GM23338 (cell line): Measurements from ENCODE around the gene RAET1G.
A peak's percentile ranks its signal among the peaks of the same experiment; 100 is the strongest.

Source experiments
- CTCF ChIP-seq, 2 experiments: fragments of 200-600 bp in 1 of 2; sonication (generic) in 1 of 2; conservative IDR thresholded peaks; 2 replicates each; pipeline versions ENCODE4 v1.5.1 to v1.6.1; 2016 to 2017; ENCODE audit warnings: antibody characterized with exemption in 2 of 2, low read depth in 2 of 2, mild to moderate bottlenecking in 2 of 2, moderate library complexity in 1 of 2
- EZH2 ChIP-seq: fragments of 200-600 bp; sonication (generic); IDR thresholded peaks from one replicate; pipeline ENCODE4 v1.8.0; 2017; ENCODE audit warnings: antibody characterized with exemption, mild to moderate bottlenecking, low read depth; ENCODE audit not compliant: unreplicated experiment

DNA sequence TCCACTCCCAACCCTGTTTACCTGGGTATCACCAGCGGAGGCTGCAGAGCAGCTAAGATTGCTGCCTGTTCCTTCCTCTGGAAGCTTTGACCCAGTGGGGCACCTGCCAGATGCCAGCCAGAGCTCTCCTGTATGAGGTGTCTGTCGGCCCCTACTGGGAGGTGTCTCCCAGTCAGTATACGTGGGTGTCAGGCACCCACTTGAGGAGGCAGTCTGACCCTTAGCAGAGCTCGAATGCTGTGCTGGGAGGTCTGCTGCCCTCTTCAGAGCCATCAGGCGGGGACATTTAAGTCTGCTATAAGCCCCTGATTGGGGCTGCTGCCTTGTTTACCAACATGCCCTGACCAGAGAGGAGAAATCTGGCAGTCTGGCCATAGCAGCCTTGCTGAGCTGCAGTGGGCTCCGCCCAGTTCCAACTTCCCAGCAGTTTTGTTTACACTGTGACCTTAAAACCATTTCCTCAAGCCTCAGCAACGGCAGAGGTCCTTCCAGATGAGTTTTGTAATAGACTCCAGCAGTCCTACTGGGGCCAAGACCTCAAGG is 27.8 kb downstream of the RAET1G start:
- peak; percentile 9 to 22; a peak in 2 of 4 replicates for TF ChIP-seq CTCF (conservative IDR thresholded peaks at IDR 0.05; ENCODE audit: low read depth in 2 of 2)
- TF ChIP-seq EZH2: no peak
